ENCODE measurements around the gene DENND6A.
"Not testable (repeated sequence)": the region's sequence is repeated elsewhere in the genome, so short reads cannot be mapped to it uniquely, and the experiment has no call there.

DENND6A gene

DNA sequence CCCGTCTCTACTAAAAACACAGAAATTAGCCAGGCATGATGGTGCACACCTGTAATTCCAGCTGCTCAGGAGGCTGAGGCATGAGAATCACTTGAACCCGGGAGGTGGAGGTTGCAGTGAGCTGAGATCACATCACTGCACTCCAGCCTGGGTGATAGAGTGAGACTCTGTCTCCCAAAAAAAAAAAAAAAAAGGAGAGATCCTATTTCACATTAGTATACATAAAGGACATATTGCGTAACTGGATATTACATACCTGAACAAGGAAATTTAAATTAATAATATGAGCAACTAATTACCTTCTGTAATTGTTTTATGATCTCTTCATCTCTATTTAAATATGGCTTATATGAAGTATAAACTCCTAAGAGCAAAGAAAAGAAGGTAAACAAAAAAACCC lies 58.6 kb downstream of the DENND6A start:
- DNase-seq (ENCODE audit: low read depth): not testable (repeated sequence)

DNA sequence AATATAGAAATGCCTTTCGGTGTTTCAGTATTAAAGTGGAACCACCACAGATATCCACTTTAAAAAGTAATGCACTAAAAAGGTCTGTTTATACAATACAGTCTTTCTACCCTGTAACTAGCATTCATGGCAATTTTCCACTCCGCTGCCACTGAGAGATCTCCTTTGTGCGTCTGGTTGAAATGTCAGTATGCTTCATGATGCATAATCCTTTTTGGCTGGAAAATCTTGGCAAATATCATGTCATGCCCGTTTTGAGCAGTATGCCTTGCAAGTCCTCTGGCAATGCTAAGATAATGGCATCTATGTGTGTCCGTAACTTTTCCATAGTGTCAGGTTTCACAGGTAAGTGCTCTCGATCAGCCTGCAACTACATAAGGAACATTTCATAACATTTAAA lies 64.9 kb downstream of the DENND6A start:
- no peak for DNase-seq (ENCODE audit: low read depth)

DNA sequence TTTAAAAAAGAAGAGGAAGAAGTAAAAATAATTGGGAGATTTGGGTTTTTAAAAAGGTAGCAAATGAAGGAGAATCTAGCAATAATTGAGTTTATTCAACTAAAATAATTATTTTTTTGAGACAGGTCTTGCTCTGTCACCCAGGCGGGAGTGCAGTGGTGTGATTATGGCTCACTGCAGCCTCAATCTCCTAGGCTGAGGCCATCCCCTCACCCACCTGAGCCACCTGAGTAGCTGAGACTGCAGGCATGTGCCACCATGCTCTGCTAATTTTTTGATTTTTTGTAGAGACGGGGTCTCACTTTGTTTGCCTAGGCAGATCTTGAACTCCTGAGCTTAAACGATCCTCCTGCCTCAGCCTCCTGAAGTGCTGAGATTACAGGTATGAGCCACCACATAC lies 68.1 kb downstream of the DENND6A start:
- DNase-seq (ENCODE audit: low read depth): no peak

DNA sequence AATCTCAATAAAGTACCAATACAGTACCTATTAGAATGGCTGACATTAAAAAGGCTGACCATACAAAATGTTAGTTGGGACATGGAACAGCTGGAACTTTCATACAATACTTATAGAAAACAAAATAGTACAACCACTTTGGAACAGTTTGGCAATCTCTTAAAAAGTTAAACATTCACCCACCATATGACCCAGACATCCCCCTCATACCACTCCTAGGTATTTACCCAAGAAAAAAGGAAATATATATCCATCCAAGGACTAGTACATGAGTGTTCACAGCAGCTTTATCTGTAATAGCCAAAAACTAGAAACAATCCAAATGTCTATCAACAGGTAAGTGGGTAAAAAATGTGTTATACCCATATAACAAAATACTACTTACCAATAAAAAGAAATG lies 70.5 kb downstream of the DENND6A start:
- no peak for DNase-seq (ENCODE audit: low read depth)

DNA sequence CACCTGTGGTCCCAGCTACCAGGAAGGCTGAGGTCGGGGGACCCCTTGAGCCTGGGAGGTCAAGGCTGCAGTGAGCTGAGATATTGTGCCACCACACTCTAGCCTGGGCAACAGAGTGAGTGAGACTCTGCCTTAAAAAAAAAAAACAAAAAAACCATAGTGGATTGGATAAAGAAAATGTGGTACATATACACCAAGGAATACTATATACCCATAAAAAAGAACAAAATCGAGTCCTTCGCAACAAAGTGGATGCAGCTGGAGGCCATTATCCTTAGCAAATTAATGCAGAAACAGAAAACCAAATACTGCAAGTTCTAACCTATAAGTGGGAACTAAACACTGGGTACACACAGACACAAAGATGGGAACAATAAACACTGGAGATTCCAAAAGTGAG lies 75.1 kb downstream of the DENND6A start:
- no peak for DNase-seq (ENCODE audit: low read depth)

DNA sequence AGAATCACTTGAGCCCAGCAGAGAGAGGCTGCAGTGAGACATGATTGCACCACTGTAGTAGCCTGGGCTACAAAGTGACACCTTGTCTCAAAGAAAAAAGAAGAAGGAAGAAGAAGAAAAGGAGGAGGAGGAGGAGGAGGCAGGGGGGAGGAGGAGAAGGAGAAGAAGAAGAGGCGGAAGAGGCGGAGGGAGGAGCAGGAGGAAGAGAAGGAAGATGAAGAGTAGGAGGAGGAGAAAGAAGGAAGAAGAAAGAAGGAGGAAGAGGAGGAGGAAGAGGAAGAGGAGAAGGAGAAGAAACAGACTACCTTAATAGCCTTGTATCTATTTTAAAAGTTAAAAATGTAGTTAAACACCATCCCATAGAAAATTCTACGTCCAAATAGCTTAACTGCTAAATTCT lies 76.6 kb downstream of the DENND6A start:
- DNase-seq (ENCODE audit: low read depth): no peak

GRCh38 chr3:57611870-57612269 lies 81.0 kb downstream of the DENND6A start:
- DNase-seq (ENCODE audit: low read depth): not testable (repeated sequence)

DNA sequence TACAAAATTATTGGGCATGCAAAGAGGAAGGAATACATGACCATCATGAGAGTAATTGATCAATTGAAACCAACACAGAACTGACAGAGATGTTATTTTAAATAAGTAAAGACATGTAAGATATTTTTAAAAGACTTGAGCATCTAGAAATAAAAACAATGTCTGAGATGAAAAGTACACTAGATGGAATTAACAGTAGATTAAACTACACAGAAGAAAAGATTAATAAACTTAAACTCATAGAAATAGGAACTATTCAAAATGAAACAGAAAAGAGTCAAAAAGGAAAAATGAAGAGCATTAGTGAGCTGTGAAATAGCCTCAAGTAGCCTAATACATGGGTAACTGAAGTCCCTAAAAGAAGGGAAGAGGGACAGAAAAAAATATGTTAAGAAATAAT lies 87.2 kb downstream of the DENND6A start:
- DNase-seq (ENCODE audit: low read depth): no peak

DNA sequence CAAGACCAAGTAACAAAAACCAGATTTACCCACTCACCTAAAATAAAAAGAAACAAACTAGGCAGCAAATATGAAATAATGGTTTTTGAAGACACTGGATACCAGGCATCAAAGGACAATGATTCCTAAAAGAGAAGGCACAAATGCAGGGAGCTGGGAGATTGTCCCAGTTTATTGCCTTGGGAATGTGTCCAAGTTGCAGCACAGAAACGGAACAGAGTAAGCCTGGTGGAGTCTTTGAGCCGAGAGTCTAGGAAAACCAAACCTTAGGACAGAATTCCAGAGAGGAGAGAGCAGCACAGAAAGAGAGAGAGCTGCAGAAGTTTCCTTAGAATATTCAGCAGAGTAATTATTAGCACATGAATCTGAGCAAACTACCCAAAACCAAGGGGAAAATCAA lies 87.9 kb downstream of the DENND6A start:
- no peak for DNase-seq (ENCODE audit: low read depth)

GRCh38 chr3:57600195-57600594 lies 92.7 kb downstream of the DENND6A start:
- no peak for DNase-seq (ENCODE audit: low read depth)

GRCh38 chr3:57598765-57599360 lies 94.0 kb downstream of the DENND6A start:
- DNase-seq (ENCODE audit: low read depth): no peak

- peak; percentile 99 for DNase-seq (ENCODE audit: low read depth)
Observed at GRCh38 chr3:57597127-57597923, 95.6 kb downstream of the DENND6A start, which contains the start of gene ARF4. ARF4 (minus strand) TSS chr3:57597344; CDS start chr3:57597140, 204 bp downstream.

DNA sequence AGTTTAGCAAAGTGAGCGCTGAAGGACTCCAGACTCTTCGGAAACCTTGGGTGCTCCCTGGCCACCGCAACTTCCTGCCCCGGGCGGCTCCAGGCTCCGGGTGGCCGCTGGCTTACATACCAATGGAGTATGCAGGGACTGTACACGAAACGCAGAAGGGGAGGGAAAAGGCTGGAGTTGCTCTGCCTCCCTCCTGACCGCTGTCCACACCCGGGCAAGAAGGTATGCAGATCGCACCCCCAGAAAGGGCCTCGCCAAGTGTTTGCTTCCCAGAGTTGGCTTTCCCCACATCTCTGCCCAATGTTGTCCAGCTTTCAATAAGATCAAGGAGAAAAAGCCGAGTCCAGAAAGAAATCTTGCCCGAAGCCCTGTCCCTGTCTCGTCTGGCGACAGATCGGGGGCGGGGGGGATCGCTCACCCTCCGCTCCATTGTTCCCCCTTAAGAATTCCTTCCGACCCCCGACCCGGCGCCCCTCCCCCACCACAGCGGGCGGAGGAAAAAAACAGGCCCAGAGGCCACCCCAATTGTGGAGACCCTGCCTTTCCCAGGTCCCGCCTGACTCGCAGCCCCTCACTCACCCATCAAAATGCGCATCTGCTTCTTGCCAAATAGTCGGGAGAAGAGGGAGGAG lies 96.3 kb downstream of the DENND6A start:
- peak; percentile 43 for DNase-seq (ENCODE audit: low read depth)

DNA sequence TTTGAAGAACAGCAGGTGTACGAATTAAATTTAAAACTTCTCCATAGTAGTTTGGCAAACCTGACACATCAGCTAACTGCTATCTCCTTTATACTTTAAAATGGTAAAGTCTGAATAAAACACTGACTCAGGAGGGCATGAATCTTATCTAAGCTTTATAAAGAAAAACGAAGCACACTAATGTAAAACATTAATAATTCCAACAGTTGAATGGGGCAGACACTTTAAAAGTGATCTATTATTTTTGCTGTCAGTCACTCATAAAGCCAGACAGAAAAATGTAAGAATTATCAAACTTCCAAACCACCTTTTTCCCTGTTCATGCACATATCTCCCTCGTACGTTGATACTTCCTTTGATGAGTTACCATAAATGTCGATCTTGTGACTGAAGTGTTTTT lies 98.3 kb downstream of the DENND6A start:
- no peak for DNase-seq (ENCODE audit: low read depth)

DNA sequence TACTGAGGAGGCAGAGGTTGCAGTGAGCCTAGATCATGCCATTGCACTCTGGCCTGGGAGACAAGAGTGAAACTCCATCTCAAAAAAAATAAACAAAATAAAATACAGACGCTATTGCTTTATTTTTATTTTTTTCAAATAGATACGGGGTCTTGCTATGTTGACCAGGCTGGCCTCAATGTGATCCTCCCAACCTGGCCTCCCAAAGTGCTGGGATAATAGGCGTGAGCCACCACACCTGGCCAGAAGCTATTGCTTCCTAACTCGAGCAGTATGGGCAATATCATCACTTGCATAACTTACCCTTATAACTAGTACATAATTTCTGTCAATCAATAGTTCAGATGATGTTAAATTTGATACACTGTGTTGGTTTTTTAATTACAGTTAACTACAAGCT lies 98.7 kb downstream of the DENND6A start:
- no peak for DNase-seq (ENCODE audit: low read depth)

GRCh38 chr3:57592306-57592705 lies 100.6 kb downstream of the DENND6A start:
- no peak for DNase-seq (ENCODE audit: low read depth)

- no peak for DNase-seq (ENCODE audit: low read depth)
Observed at GRCh38 chr3:57587905-57588304, 105.0 kb downstream of the DENND6A start.

GRCh38 chr3:57586778-57587177 lies 106.1 kb downstream of the DENND6A start:
- no peak for DNase-seq (ENCODE audit: low read depth)

GRCh38 chr3:57583544-57583943 lies 109.3 kb downstream of the DENND6A start:
- DNase-seq (ENCODE audit: low read depth): no peak

- DNase-seq (ENCODE audit: low read depth): no peak
Observed at GRCh38 chr3:57582474-57583168, 110.3 kb downstream of the DENND6A start.

DNA sequence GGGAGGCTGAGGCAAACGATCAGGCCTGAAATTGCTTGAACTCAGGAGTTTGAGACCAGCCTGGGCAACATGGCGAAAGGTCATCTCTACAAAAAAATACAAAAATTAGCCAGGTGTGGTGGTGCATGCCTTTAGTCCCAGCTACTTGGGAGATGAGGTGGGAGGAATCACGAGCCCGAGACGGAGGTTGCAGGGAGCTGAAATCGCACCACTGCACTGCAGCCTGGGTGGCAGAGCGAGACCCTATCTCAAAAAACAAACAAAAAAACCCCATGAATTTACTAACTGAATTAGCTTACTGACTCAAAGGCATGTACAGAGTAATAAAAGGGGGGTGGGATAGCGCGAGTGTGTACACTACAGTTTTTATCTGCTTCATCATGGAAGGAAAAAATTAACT lies 115.1 kb downstream of the DENND6A start:
- DNase-seq (ENCODE audit: low read depth): no peak

GRCh38 chr3:57575966-57576626 lies 116.8 kb downstream of the DENND6A start:
- no peak for DNase-seq (ENCODE audit: low read depth)

All from stimulated activated CD8-positive, alpha-beta memory T cell treated with anti-CD3 and anti-CD28 coated beads, Interleukin-4, amount 100 ng/mL, for 24 hours (primary cell).